ENCODE measurements around the gene IDI1. TPM values are rescaled to one million over a fixed set of nuclear protein-coding genes. Genes with fewer than 3 reads are reported as not detected.

Gene IDI1
- total RNA-seq, 1 experiment from 2014 or later: 104 TPM

GRCh38 chr10:994836-995558, 53.9 kb downstream of the IDI1 start:
- no peak for DNase-seq (ENCODE audit: low spot score)

GRCh38 chr10:992871-993270, 56.0 kb downstream of the IDI1 start:
- DNase-seq (ENCODE audit: low spot score): no peak

GRCh38 chr10:992467-992866, 56.5 kb downstream of the IDI1 start:
- no peak for DNase-seq (ENCODE audit: low spot score)

GRCh38 chr10:990808-991207, 58.1 kb downstream of the IDI1 start:
- no peak for DNase-seq (ENCODE audit: low spot score)

Other genes with a start within 250 kb of the IDI1 start
- 42.5 and 55.7 TPM in 2 replicates for gene LARP4B, start 117.4 kb downstream of the IDI1 start, total RNA-seq (2014; rRNA removed; shearing (Covaris generic))
- 102 and 156 TPM in 2 replicates for gene GTPBP4, start 60.7 kb downstream of the IDI1 start, total RNA-seq (2014; rRNA removed; shearing (Covaris generic))
- not detected in 2 replicates for gene IDI2, start 23.3 kb downstream of the IDI1 start, total RNA-seq (2014; rRNA removed; shearing (Covaris generic))
- gene WDR37, start 7.3 kb upstream of the IDI1 start, total RNA-seq (2014; rRNA removed; shearing (Covaris generic)): 8.8 and 10.1 TPM in 2 replicates

Measured in A172 (cell line).